GM12878 (cell line): ENCODE measurements around the gene STT3B.

Experiments
- CEBPB ChIP-seq, 2 experiments: fragments of 150-350 bp in 1 of 2; IDR thresholded peaks; 2 replicates each; pipeline ENCODE4 v1.6.1; 2012 to 2014; ENCODE audit warnings: low read depth in 2 of 2, low read length in 2 of 2, borderline replicate concordance in 1 of 2, inconsistent platforms in 1 of 2
- DPF2 ChIP-seq: fragments of 450-650 bp; IDR thresholded peaks from 2 replicates; pipeline ENCODE4 v1.6.1; 2017; ENCODE audit warnings: mild to moderate bottlenecking
- JUND ChIP-seq: IDR thresholded peaks from 2 replicates; pipeline ENCODE4 v1.6.1; 2012; ENCODE audit warnings: low read depth, mild to moderate bottlenecking, low read length, improper control_type of control experiment, moderate library complexity
- PRDM15 ChIP-seq: fragments of 450-650 bp; formaldehyde crosslinking; IDR thresholded peaks from 2 replicates; pipeline ENCODE4 v1.4.0; 2020; ENCODE audit warnings: mild to moderate bottlenecking, moderate library complexity
- RCOR1 ChIP-seq: conservative IDR thresholded peaks from 2 replicates; pipeline ENCODE4 v1.6.1; 2012; ENCODE audit warnings: low read depth, low read length, improper control_type of control experiment
- SMC3 ChIP-seq: IDR thresholded peaks from 2 replicates; pipeline ENCODE4 v1.6.1; 2011; ENCODE audit warnings: low read length, improper control_type of control experiment, borderline replicate concordance
- SREBF2 ChIP-seq: IDR thresholded peaks from 2 replicates; pipeline ENCODE4 v1.6.1; 2012; ENCODE audit warnings: mild to moderate bottlenecking, low read length
- TCF7 ChIP-seq: IDR thresholded peaks from 2 replicates; pipeline ENCODE4 v1.6.1; 2014; ENCODE audit warnings: antibody characterized with exemption, borderline replicate concordance
- ZNF217 ChIP-seq: fragments of 450-650 bp; IDR thresholded peaks from 2 replicates; pipeline ENCODE4 v1.6.1; 2017; ENCODE audit warnings: antibody characterized with exemption, mild to moderate bottlenecking
- ZNF24 ChIP-seq: fragments of 450-650 bp; IDR thresholded peaks from 2 replicates; pipeline ENCODE4 v1.6.1; 2017; ENCODE audit warnings: antibody characterized with exemption, mild to moderate bottlenecking
- TF ChIP-seq, protein P1 (sequence below): IDR thresholded peaks from 2 replicates; pipeline ENCODE4 v1.6.1; 2012; ENCODE audit warnings: improper control_type of control experiment, low read depth, low read length; ENCODE audit not compliant: insufficient replicate concordance
- TF ChIP-seq, protein P2 (sequence below), 3 experiments: IDR thresholded peaks in 2 of 3; conservative IDR thresholded peaks in 1 of 3; 2 replicates each; pipeline ENCODE4 v1.5.1; 2011; ENCODE audit warnings: low read depth in 3 of 3, low read length in 3 of 3, mild to moderate bottlenecking in 3 of 3, control low read depth in 2 of 3, moderate library complexity in 2 of 3, inconsistent platforms in 1 of 3, mixed read lengths in 1 of 3; ENCODE audit not compliant: control insufficient read depth in 2 of 3, insufficient read depth in 1 of 3; ENCODE audit errors: extremely low read depth in 1 of 3

DNA sequence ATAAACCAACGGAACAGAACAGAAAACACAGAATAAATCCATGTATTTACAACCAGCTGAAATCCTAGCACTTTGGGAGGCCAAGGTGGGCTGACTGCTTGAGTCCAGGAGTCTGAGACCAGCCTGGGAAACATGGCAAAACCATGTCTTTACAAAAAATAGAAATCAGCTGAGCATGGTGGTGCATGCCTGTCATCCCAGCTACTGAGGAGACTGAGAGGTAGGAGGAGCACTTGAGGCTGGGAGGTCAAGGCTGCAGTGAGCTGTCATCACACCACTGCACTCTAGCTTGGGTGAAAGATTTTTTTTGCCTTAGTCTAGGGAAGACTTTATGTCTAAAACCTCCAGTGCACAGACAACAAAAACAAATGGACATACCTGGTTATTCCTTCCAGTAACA is 120.7 kb downstream of the STT3B start:
- no peak for TF ChIP-seq CEBPB (IDR thresholded peaks at IDR 0.05; ENCODE audit: borderline replicate concordance in 1 of 2, low read depth in 2 of 2, low read length in 2 of 2)
- TF ChIP-seq, protein P1, sequence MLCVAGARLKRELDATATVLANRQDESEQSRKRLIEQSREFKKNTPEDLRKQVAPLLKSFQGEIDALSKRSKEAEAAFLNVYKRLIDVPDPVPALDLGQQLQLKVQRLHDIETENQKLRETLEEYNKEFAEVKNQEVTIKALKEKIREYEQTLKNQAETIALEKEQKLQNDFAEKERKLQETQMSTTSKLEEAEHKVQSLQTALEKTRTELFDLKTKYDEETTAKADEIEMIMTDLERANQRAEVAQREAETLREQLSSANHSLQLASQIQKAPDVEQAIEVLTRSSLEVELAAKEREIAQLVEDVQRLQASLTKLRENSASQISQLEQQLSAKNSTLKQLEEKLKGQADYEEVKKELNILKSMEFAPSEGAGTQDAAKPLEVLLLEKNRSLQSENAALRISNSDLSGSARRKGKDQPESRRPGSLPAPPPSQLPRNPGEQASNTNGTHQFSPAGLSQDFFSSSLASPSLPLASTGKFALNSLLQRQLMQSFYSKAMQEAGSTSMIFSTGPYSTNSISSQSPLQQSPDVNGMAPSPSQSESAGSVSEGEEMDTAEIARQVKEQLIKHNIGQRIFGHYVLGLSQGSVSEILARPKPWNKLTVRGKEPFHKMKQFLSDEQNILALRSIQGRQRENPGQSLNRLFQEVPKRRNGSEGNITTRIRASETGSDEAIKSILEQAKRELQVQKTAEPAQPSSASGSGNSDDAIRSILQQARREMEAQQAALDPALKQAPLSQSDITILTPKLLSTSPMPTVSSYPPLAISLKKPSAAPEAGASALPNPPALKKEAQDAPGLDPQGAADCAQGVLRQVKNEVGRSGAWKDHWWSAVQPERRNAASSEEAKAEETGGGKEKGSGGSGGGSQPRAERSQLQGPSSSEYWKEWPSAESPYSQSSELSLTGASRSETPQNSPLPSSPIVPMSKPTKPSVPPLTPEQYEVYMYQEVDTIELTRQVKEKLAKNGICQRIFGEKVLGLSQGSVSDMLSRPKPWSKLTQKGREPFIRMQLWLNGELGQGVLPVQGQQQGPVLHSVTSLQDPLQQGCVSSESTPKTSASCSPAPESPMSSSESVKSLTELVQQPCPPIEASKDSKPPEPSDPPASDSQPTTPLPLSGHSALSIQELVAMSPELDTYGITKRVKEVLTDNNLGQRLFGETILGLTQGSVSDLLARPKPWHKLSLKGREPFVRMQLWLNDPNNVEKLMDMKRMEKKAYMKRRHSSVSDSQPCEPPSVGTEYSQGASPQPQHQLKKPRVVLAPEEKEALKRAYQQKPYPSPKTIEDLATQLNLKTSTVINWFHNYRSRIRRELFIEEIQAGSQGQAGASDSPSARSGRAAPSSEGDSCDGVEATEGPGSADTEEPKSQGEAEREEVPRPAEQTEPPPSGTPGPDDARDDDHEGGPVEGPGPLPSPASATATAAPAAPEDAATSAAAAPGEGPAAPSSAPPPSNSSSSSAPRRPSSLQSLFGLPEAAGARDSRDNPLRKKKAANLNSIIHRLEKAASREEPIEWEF = no peak
- TF ChIP-seq SMC3 = no peak
- TF ChIP-seq, protein P2, sequence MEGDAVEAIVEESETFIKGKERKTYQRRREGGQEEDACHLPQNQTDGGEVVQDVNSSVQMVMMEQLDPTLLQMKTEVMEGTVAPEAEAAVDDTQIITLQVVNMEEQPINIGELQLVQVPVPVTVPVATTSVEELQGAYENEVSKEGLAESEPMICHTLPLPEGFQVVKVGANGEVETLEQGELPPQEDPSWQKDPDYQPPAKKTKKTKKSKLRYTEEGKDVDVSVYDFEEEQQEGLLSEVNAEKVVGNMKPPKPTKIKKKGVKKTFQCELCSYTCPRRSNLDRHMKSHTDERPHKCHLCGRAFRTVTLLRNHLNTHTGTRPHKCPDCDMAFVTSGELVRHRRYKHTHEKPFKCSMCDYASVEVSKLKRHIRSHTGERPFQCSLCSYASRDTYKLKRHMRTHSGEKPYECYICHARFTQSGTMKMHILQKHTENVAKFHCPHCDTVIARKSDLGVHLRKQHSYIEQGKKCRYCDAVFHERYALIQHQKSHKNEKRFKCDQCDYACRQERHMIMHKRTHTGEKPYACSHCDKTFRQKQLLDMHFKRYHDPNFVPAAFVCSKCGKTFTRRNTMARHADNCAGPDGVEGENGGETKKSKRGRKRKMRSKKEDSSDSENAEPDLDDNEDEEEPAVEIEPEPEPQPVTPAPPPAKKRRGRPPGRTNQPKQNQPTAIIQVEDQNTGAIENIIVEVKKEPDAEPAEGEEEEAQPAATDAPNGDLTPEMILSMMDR (IDR thresholded peaks at IDR 0.05 in 2 of 3, conservative IDR thresholded peaks at IDR 0.05 in 1 of 3; ENCODE audit: control insufficient read depth in 2 of 3, extremely low read depth in 1 of 3, insufficient read depth in 1 of 3, low read depth in 3 of 3, low read length in 3 of 3) = no peak
- no peak for TF ChIP-seq RCOR1
- TF ChIP-seq TCF7 = no peak
- no peak for TF ChIP-seq ZNF217
- TF ChIP-seq SREBF2 = no peak
- no peak for TF ChIP-seq PRDM15
- TF ChIP-seq DPF2 = no peak
- TF ChIP-seq ZNF24 = no peak
- no peak for TF ChIP-seq JUND
